Frontal cortex (tissue), 4 donors: Measurements from ENCODE around the gene MBD3. TPM values are rescaled to one million over a fixed set of nuclear protein-coding genes. Genes with fewer than 3 reads are reported as not detected.

Source experiments
- DNase-seq, 2 donors: peaks; one replicate each; pipeline ENCODE4 v3.0.0; 2012; ENCODE audit warnings: low spot score in 2 of 2
- FAIRE-seq: peaks from 2 replicates; lab custom pipeline; 2012; peaks lifted over from hg19 to GRCh38; lab: Jason Lieb, UNC
- total RNA-seq: library from RNA; depleted of rRNA; stranded (reverse); fragments of >200 nt; gene quantifications from one replicate; pipeline ENCODE4 v1.2.3, GENCODE V29; 2014
- donor health status: control.
- donor health status: control.
- donor health status: control.

MBD3 gene
- total RNA-seq, 1 donor from 2014 or later = 50.1 TPM

- DNase-seq (no peak), FAIRE-seq (no peak)
Measured at GRCh38 chr19:1602091-1602707, 9.5 kb upstream of the MBD3 start.

DNA sequence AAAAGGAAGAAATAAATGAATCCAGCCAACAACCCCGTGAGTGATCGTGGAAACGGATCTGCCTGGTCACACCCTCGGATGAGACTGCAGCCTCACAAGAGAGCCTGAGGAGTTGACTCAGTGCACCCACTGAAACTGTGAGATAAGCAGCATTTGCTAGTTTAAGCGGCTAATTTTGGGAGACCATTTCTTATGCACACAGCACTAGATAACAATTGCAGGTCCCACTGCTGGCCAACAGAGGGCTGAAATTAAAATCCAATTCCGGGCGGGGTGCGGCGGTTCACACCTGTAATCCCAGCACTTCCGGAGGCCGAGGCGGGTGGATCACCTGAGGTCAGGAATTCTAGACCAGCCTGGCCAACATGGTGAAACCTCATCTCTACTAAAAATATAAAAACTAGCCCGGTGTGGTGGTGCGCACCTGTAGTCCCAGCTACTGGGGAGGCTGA lies 9.0 kb upstream of the MBD3 start:
- FAIRE-seq (no peak), DNase-seq (no peak)

GRCh38 chr19:1599460-1599846 lies 6.8 kb upstream of the MBD3 start:
- DNase-seq = no peak
- FAIRE-seq = no peak

- FAIRE-seq (no peak), DNase-seq (no peak)
Measured at GRCh38 chr19:1598777-1599459, 6.3 kb upstream of the MBD3 start.

DNA sequence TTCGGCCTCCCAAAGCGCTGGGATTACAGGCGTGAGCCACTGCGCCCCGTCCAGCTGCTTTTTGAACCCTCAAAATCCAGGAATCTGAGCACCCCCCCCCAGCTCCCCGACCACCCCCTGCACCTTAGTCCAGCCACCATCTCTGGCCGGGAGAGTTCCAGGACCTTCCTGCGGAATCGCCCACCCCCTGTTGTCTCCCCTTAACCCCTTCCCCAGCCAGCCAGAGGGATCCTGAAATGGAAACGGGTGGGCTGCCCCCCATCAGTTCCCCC lies 772 bp upstream of the MBD3 start:
- FAIRE-seq (no peak), DNase-seq (no peak)

DNA sequence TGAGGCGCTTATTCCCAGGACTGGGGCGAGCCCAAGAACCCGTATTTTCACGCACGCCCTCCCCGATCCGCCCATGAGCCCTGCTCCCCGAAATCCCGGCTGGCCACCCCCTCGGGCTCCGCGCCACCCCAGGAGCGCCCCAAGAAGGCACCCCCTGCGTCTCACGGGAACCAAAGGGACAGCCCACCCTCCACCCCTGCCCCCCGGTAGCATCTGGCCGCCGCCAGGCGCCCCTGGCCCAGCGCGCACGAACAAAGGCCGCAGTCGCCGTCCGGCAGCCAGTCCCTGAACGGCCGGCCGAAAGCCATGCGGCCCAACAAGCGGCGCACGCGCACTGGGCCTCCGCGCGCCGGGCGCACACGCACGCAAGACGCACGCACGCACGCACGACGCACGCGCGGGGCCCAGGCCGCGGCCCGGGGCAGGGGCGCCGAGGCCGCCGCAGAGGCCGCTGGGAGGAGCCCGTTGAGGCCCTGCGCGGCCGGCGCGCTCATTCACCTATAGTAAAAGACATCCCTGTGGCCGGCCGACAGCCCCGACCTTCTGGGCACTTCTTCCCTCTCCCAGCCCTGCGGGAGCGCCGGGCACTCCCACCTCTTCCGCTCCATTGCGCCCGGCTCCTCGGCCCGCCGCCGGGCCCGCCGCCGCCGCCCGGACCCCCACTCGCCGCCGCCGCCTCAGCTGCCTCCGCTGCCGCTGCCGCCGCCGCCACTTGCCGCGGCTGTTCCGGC lies 476 bp downstream of the MBD3 start:
- FAIRE-seq = no peak
- peak; percentile 97 to 98 for DNase-seq

DNA sequence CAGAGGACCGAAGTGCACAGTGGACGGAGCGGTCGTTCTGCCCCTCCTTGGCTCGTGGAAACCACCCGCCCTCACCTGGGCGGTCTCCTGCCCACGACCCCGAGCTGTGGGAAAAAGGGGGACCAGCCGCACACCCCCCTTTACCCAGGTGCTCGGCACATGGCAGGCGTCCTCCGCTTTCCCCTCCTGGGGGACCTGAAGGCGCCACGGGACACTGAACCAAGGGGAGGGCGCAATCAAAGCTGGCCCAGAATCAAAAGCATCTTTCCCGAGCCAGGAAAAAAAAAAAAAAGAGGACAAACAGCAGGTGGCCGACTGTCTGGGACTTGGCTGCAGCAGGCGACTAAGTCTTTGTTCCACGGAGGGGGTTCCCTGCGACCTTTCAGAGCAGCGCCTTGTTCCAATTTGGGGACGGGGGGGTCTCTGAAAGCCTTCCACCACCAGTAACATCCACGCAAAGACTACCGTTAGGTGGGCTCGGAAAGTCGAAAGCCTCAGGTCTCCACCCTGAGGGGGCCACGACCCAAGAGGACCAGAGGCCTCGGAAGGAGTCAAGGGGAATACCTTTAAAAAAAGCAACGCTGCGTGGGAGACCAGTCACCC lies 1.1 kb downstream of the MBD3 start:
- no peak for FAIRE-seq
- DNase-seq = peak in 1 of 2 donors; percentile 52

- FAIRE-seq (no peak), DNase-seq (no peak)
Measured at GRCh38 chr19:1590641-1591397, 1.8 kb downstream of the MBD3 start.

GRCh38 chr19:1587872-1588271 lies 4.8 kb downstream of the MBD3 start:
- DNase-seq (no peak), FAIRE-seq (no peak)

DNA sequence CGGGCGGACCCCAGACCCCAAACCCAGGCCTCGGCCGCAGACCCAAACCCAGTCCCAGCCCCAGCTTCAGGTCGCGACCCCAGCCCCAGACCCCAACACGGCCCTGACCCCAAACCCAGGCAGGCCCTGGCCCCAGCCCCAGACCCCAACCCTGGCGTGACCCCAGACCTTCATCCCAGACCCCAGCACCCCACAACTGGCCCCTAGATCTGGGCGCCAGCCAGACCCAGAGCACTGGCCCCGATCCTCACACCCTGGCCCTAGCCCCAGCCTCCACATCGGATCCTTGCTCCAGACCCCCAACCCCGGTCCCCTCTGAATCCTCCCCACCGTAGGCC lies 7.5 kb downstream of the MBD3 start:
- FAIRE-seq (no peak), DNase-seq (no peak)

- FAIRE-seq = no peak
- DNase-seq = no peak
Measured at GRCh38 chr19:1584500-1585242, 8.0 kb downstream of the MBD3 start.

- no peak for DNase-seq
- FAIRE-seq = no peak
Measured at GRCh38 chr19:1582201-1582600, 10.5 kb downstream of the MBD3 start.

- DNase-seq (no peak), FAIRE-seq (no peak)
Measured at GRCh38 chr19:1580957-1581356, 11.7 kb downstream of the MBD3 start.

DNA sequence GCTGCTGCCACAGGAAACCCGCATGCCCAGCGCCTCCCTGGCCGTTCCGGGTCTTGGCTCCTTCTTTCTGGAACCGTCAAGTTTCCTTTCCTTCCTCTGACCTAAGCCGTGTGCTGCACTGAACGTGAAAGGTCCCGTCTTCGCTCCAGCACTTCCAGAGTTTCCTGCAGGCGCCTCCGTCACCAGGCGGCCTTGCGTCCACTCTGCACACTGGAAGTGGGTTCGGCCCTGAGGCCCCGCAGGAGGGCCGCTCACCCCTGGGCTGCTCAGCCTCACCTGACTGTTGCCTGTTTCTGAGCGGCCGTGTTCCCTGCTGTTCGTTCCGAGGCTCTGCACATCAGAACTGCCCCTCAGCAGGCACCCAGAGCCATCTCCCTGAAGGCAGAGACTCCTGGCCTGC lies 12.3 kb downstream of the MBD3 start:
- DNase-seq = no peak
- no peak for FAIRE-seq

DNA sequence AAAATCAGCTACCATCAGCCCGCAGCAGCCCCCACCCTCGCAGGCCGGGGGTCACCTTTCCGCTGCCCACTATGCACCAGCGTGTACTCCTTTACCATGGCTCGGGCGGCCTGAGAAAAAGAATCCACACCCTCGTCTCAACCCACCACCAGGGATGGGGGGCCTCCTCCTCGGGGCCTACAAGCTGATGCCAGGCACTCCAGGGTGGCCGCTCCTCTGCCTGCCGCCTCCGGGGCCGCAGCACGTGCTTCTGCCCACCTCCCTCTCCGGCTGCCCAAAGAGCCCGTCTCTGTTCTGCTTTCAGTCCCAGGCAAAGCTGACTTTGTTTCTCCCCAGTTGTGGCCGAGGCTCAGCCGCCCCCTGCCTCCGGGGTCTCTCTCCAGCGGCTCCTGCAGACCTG lies 13.4 kb downstream of the MBD3 start:
- no peak for DNase-seq
- FAIRE-seq = no peak

DNA sequence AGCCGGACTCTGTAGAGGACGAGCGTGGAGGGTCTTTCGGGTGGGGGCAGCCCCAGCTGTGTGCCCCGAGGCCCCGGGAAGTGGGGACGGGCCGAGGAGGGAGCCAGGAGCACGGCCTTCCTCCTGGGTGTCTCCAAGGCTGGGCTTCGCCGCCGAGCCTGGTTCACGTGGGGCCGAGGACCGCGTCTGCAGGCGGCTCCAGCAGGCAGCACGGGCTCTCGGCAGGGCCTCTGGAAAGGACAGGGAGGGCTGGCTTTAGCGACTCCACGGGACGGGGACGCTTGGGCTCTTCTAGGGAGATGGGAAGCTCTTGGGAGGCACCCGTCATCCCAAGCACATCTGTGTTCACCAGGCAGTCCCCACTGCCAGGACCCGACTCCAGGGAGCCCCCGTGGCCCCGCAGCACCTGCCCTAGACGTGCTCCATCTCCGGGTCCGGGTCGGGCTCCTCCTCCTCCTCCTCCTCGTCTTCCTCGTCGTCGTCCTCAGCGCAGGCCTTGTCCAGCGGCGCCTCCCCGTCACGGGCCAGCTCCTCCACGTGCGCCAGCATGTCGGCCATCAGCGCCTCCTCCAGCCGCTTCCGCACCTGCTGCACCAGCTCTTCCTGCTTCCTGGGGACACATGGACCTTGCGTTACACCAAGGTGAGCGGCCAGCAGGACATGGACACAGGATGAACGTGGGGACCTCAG lies 14.6 kb downstream of the MBD3 start:
- FAIRE-seq = no peak
- DNase-seq = no peak

DNA sequence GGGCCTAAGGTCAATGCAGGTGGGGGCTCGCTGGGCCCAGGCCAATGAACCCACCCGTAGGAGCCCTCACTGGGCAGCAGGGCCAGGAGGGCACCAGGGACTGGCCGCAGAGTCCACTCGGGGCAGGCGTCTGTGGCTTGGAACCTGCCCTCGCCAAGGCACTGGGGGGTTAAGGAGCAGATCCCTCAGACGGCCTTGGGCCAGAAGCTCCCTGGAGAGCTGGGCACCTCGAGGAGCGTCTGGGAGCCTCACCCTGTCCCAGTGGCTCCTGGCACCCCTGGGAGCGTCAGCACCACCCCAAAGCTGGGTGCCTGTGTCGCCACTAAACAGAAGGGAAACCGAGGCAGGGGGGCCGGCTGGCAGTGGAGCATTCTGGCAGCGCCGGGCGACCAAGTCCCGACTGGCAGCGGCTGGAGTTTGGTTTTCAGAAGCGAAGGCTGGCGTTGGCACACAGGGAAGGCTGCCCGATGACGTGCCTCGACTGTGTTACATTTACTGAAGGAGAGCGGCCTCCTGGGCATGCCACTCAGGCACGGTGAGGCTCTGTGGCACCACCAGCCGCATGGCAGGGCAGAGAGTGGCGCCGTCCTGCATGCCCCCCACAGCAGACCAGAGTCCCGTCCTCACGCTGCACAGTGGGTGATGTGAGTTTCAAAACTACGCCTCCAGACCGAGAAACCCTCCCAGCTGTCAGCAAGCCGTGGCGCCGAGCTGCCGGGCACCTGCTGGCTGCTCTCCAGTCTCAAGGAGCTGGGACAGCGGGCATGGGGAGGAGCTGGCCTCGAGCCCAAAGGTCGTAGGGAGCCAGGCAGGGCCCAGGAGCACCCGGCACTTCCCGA lies 15.4 kb downstream of the MBD3 start:
- FAIRE-seq = no peak

More for the DNA sequence above, 15.4 kb downstream of the MBD3 start:
- DNase-seq = no peak
